Gastroesophageal sphincter (tissue), 3 donors: ENCODE measurements around the gene B3GNT2.

Experiments
- EP300 ChIP-seq: sonication (generic); formaldehyde crosslinking; IDR thresholded peaks from one replicate; pipeline ENCODE4 v1.6.1; 2017; ENCODE audit warnings: antibody characterized with exemption, mild to moderate bottlenecking
- POLR2A ChIP-seq, 2 donors: fragments of 450-650 bp; IDR thresholded peaks; one replicate each; pipeline ENCODE4 v1.6.1; 2017; ENCODE audit warnings: antibody characterized with exemption in 2 of 2, mild to moderate bottlenecking in 2 of 2, moderate library complexity in 1 of 2
- POLR2AphosphoS5 ChIP-seq: sonication (generic); formaldehyde crosslinking; IDR thresholded peaks from one replicate; pipeline ENCODE4 v1.6.1; 2017; ENCODE audit warnings: antibody characterized with exemption
- TF ChIP-seq, protein P1 (sequence below), 4 experiments: fragments of 200-600 bp in 2 of 4; fragments of 450-650 bp in 2 of 4; sonication (generic) in 1 of 4; IDR thresholded peaks; one replicate each; pipeline ENCODE4 v1.5.1; 2017 to 2019; ENCODE audit warnings: antibody characterized with exemption in 4 of 4, mild to moderate bottlenecking in 2 of 4, moderate library complexity in 2 of 4

GRCh38 chr2:62149708-62150107 is 46.2 kb upstream of the B3GNT2 start:
- TF ChIP-seq, protein P1, sequence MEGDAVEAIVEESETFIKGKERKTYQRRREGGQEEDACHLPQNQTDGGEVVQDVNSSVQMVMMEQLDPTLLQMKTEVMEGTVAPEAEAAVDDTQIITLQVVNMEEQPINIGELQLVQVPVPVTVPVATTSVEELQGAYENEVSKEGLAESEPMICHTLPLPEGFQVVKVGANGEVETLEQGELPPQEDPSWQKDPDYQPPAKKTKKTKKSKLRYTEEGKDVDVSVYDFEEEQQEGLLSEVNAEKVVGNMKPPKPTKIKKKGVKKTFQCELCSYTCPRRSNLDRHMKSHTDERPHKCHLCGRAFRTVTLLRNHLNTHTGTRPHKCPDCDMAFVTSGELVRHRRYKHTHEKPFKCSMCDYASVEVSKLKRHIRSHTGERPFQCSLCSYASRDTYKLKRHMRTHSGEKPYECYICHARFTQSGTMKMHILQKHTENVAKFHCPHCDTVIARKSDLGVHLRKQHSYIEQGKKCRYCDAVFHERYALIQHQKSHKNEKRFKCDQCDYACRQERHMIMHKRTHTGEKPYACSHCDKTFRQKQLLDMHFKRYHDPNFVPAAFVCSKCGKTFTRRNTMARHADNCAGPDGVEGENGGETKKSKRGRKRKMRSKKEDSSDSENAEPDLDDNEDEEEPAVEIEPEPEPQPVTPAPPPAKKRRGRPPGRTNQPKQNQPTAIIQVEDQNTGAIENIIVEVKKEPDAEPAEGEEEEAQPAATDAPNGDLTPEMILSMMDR (IDR thresholded peaks at IDR 0.05) = no peak
- TF ChIP-seq POLR2AphosphoS5 (no peak), POLR2A (IDR thresholded peaks at IDR 0.05) (no peak), EP300 (no peak)
